HepG2 (cell line): ENCODE measurements around the gene TTBK2. TPM values are rescaled to one million over a fixed set of nuclear protein-coding genes. Genes with fewer than 3 reads are reported as not detected.
A peak's percentile ranks its signal among the peaks of the same experiment; 100 is the strongest.

Experiments
- ARNT2 ChIP-seq: sonication (generic); formaldehyde crosslinking; IDR thresholded peaks from 2 replicates; pipeline ENCODE4 v1.8.0; 2022; ENCODE audit warnings: mild to moderate bottlenecking, low read depth, missing genetic modification reagents, moderate library complexity
- ATF1 ChIP-seq: IDR thresholded peaks from 2 replicates; pipeline ENCODE4 v1.6.1; 2016; ENCODE audit warnings: mild to moderate bottlenecking, control low read depth
- BORCS8-MEF2B ChIP-seq: sonication (generic); formaldehyde crosslinking; IDR thresholded peaks from 2 replicates; pipeline ENCODE4 v1.8.0; 2022; ENCODE audit warnings: mild to moderate bottlenecking, missing genetic modification reagents
- DR1 ChIP-seq: sonication (generic); formaldehyde crosslinking; IDR thresholded peaks from 2 replicates; pipeline ENCODE4 v1.8.0; 2021; ENCODE audit warnings: mild to moderate bottlenecking, missing genetic modification reagents, inconsistent platforms
- E2F1 ChIP-seq: sonication (generic); formaldehyde crosslinking; IDR thresholded peaks from 2 replicates; pipeline ENCODE4 v1.5.0; 2020; ENCODE audit warnings: missing genetic modification reagents
- GABPA ChIP-seq, 2 experiments: IDR thresholded peaks; 2 replicates each; pipeline ENCODE4 v1.6.1; 2011 to 2016; ENCODE audit warnings: low read depth in 2 of 2, low read length in 1 of 2, missing biosample characterization in 1 of 2, missing genetic modification characterization in 1 of 2
- GFI1 ChIP-seq: sonication (generic); formaldehyde crosslinking; IDR thresholded peaks from 2 replicates; pipeline ENCODE4 v1.5.0; 2020; ENCODE audit warnings: missing genetic modification reagents, mild to moderate bottlenecking, borderline replicate concordance
- HMG20A ChIP-seq: IDR thresholded peaks from 2 replicates; pipeline ENCODE4 v1.6.1; 2016; ENCODE audit warnings: borderline replicate concordance
- HMGA1 ChIP-seq: sonication (generic); formaldehyde crosslinking; conservative IDR thresholded peaks from 2 replicates; pipeline ENCODE4 v1.4.0; 2020; ENCODE audit warnings: missing genetic modification reagents
- NBN ChIP-seq: fragments of 450-650 bp; conservative IDR thresholded peaks from 2 replicates; pipeline ENCODE4 v1.6.1; 2017
- SIN3A ChIP-seq: IDR thresholded peaks from 2 replicates; pipeline ENCODE4 v1.6.1; 2011; ENCODE audit warnings: low read depth, mild to moderate bottlenecking, control low read depth, low read length, borderline replicate concordance
- ZBTB3 ChIP-seq: sonication (generic); formaldehyde crosslinking; IDR thresholded peaks from 2 replicates; pipeline ENCODE4 v1.4.0; 2020; ENCODE audit warnings: low read depth, mild to moderate bottlenecking, moderate library complexity, missing genetic modification reagents, borderline replicate concordance
- ZFP82 ChIP-seq: sonication (generic); formaldehyde crosslinking; IDR thresholded peaks from 2 replicates; pipeline ENCODE4 v1.5.1; 2020; ENCODE audit warnings: mild to moderate bottlenecking, missing genetic modification reagents, borderline replicate concordance
- ZFP91 ChIP-seq: sonication (generic); formaldehyde crosslinking; IDR thresholded peaks from 2 replicates; pipeline ENCODE4 v1.9.0; 2022; ENCODE audit warnings: missing genetic modification reagents, mild to moderate bottlenecking, borderline replicate concordance
- ZFY ChIP-seq: sonication (generic); formaldehyde crosslinking; IDR thresholded peaks from 2 replicates; pipeline ENCODE4 v1.4.0; 2020; ENCODE audit warnings: missing genetic modification reagents
- ZNF142 ChIP-seq: sonication (generic); formaldehyde crosslinking; IDR thresholded peaks from 2 replicates; pipeline ENCODE4 v1.4.0; 2020; ENCODE audit warnings: missing genetic modification reagents
- ZNF382 ChIP-seq: sonication (generic); formaldehyde crosslinking; IDR thresholded peaks from 2 replicates; pipeline ENCODE4 v1.5.0; 2020; ENCODE audit warnings: missing genetic modification reagents, mild to moderate bottlenecking, borderline replicate concordance
- ZNF597 ChIP-seq: sonication (generic); formaldehyde crosslinking; IDR thresholded peaks from 2 replicates; pipeline ENCODE4 v1.5.0; 2020; ENCODE audit warnings: missing genetic modification reagents
- ZNF83 ChIP-seq: sonication (generic); formaldehyde crosslinking; IDR thresholded peaks from 2 replicates; pipeline ENCODE4 v1.4.0; 2020; ENCODE audit warnings: missing genetic modification reagents, mild to moderate bottlenecking, borderline replicate concordance
- ZSCAN9 ChIP-seq: IDR thresholded peaks from 2 replicates; pipeline ENCODE4 v1.6.1; 2016; ENCODE audit warnings: borderline replicate concordance
- polyA plus RNA-seq, 8 experiments: library from polyadenylated mRNA; depleted of rRNA in 3 of 8; stranded (reverse) in 7 of 8; unstranded in 1 of 8; fragments of >200 nt; fragmentation: Illumina TruSeq in 4 of 8; extraction: Trizol in 4 of 8; gene quantifications; 2 replicates each; pipeline versions ENCODE4 v1.2.1 to v1.2.3, GENCODE V29; 2011 to 2016; ENCODE audit warnings: low read depth in 4 of 8, missing spikeins in 1 of 8, mixed read lengths in 1 of 8; ENCODE audit not compliant: insufficient read depth in 1 of 8
- total RNA-seq, 5 experiments: library from RNA; depleted of rRNA; stranded (reverse); fragments of >200 nt; fragmentation: Illumina TruSeq; extraction: Trizol; gene quantifications; 2 replicates each; pipeline ENCODE4 v1.2.3, GENCODE V29; 2016; ENCODE audit warnings: low read depth in 1 of 5

Gene TTBK2
- total and polyA plus RNA-seq, 2 of the 13 experiments (the other 11 are each of a cell fraction or from before 2014, with no cell fraction given): 5.1 to 7.4 TPM

- no peak for TF ChIP-seq ZNF142 (CRISPR knock-in tag)
- TF ChIP-seq SIN3A: peak; percentile 63; the same call in 1 of the 2 replicates
- no peak for TF ChIP-seq ZNF83
- TF ChIP-seq E2F1 (CRISPR knock-in tag): 0 out of 2 replicates have a peak, but pooled peaks have one; percentile 31
- no peak for TF ChIP-seq ZNF382 (CRISPR knock-in tag)
- no peak for TF ChIP-seq HMGA1 (CRISPR knock-in tag)
- no peak for TF ChIP-seq ZFP82
- no peak for TF ChIP-seq ZBTB3
- TF ChIP-seq ZNF597 (CRISPR knock-in tag): no peak
- no peak for TF ChIP-seq NBN
- TF ChIP-seq BORCS8-MEF2B (CRISPR knock-in tag): no peak
- no peak for TF ChIP-seq DR1 (CRISPR knock-in tag)
- no peak for TF ChIP-seq ARNT2 (CRISPR knock-in tag)
- TF ChIP-seq HMG20A (CRISPR knock-in tag): no peak
- TF ChIP-seq GABPA (IDR thresholded peaks at IDR 0.05; ENCODE audit: low read depth, low read length): no peak
- TF ChIP-seq GABPA (CRISPR knock-in tag; IDR thresholded peaks at IDR 0.05; ENCODE audit: low read depth): peak; percentile 70
- peak; percentile 77 for TF ChIP-seq ATF1 (CRISPR knock-in tag)
- TF ChIP-seq ZSCAN9 (CRISPR knock-in tag): peak; percentile 49; the same call in 1 of the 2 replicates
- TF ChIP-seq GFI1 (CRISPR knock-in tag): no peak
- TF ChIP-seq ZFY (CRISPR knock-in tag): peak; percentile 76
- peak; percentile 61; the same call in 1 of the 2 replicates for TF ChIP-seq ZFP91 (CRISPR knock-in tag)
These were observed at the start of gene TTBK2 (continued) for GRCh38 chr15:42920519-42921341.
